GF-D8 (cell line): ENCODE data around the gene XXYLT1.

ENCODE experiments used
- DNase-seq: peaks from one replicate; lab custom pipeline; 2025; lab: John Stamatoyannopoulos, UW

XXYLT1 gene

DNA sequence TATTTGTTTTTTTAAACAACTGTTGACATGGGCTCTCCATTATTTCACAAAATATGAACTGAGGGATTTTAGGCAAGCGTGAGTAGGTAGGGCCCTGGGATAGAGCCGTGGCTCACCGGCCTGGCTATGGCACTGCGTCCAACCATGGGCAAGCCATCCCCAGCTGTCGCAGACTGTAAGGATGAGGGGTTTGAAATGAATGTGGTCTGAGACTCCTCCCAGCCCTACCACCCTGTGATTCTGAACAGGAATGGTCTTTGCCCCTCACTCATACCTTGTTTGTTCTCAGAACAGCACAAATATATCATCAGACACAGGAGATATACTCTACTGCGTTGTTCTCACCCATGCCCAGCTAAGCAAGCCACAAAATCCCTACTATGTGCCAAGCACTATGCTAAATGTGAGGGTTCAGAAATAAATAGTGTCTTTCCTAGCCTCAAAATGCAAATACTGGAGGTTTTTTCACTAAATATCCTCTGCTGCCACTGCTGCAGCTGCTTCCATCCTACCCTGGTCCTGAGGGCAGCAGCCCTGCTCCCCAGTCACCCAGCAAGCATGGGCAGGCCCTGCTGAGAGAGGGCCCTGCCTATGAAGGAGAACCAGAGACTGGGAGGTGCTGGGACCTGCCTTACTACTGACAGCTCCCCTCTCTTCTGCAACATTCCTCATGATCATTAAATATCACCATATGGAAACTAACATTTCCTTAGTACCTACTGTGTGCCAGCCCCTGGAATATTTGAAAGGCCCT, 102.8 kb downstream of the XXYLT1 start:
- no peak for DNase-seq

GRCh38 chr3:195165790-195166189, 105.2 kb downstream of the XXYLT1 start:
- no peak for DNase-seq

GRCh38 chr3:195165265-195165609, 105.7 kb downstream of the XXYLT1 start:
- DNase-seq = no peak

GRCh38 chr3:195164573-195165264, 106.2 kb downstream of the XXYLT1 start:
- peak; percentile 42 for DNase-seq

DNA sequence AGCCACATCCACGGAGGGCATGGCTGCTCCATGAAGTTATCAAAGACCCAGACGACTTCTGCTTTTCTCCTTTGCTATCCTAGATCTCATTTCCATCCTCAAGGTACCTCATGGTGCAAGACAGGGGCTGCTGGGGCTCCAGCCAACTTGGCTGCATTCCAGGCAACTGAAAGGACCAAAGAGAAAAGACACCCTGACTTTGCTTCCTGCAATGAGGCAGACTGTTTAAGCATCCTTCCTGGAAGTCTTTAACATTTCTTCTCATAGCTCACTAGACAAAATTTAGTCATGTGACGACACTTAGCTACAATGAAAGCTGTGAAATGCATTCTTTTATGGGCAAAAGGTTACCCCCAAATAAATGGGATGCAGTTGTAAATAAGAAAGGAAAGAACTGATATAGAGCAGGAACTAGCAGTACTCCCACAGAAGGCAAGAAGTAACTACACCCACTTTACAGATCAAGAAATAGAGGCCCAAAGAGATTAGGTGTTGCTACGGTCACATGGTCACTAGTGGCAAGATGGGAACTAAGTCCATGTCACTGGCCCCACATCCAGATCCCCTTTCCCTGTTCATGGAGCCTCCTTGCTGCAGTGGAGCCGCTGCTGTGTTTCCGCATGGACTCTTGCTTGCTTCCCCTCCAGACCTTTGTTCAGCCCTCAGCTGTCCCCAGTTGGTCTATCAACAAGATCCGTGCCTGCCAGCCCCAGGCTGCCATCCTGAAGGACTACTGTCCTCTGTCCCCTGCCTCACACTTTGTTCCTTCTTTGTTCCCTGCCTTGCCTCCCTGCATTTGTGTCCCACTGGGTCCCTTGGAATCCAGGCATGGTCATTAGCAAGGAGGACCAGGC, 107.0 kb downstream of the XXYLT1 start:
- DNase-seq = peak; percentile 47

GRCh38 chr3:195162816-195163215, 108.1 kb downstream of the XXYLT1 start:
- no peak for DNase-seq

DNA sequence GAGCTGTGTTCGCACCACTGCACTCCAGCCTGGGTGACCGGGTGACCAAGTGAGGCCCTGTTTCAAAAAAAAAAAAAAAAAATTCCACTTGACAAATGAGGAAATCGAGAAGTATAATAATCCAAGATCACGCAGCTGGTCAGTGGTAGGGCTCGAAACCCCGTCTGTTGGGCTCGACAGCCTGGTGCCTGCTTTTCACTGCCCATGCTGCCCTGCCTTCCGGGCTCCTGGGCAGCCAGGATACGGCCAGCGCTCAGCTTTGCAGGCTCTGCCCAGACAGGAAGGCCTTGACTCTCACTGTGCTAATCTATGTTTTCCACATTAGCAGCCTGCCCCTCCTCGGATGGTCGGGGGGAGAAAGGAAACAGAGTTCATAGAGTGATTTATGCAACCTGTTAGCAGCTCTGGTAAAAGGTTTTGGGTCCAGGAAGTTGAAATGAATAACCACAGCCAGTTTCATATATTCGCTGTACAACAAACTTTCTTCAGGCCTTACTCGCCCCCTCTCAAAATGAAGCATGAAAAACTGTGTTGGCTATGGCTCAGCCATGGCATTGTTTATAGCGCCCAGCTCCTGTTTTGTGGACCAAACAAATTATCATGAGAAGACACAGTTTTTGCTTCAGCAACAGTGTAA, 108.8 kb downstream of the XXYLT1 start:
- DNase-seq = peak; percentile 84

DNA sequence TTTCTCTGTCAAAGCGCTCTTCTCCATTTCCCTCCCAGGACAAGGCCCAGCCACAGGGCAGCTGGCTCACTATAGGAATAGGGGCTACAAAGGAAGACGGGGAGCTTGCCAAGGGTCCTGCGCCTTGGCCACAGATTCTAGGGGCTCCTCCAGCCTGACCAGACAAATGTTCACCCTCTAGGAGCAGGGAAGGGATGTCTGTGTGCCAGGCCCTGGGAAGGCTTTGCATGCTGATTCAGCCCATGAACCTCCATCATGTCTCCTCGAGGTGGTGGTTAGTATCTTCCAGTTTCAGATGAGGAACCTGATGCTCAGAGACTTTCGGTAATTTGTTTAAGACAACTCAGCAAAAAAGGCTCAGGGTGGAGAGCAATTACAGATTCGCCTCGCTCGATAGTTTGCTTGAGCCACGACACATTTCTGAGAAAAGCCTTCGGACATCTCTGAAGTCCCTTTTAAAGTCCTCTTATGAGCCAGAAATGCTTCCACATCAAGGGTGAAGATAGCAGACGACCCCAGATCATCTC, 110.0 kb downstream of the XXYLT1 start:
- DNase-seq = no peak

DNA sequence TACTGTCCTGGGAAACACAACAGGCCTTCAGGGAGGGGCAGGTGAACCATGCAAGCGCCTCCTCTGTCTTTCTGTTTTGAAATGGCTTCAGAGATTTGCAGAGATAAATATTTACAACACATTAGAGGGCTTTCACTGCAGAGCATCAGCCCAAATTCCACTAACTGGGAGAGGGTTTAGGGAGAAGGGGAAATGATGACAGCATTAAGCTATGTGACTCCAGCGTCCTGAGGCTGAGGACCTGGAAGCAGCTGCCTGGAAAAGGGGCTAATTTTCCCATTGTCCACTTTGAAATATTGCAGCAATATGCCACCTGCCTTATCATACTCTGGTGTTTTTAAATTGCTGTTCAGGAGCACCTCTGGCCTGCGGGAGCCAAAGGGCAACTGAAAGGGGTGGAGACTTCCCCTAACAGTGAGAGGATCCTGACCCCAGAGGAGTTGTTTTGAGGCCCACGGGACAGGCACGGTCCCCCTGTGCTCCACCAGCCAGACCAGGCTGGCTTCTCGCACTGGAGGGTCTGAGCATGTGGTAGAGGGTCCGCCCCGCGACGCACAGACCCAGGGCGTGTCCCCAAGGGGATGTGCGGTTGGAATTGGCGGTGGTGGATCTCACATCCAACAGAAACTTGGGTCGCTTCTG, 110.6 kb downstream of the XXYLT1 start:
- no peak for DNase-seq

DNA sequence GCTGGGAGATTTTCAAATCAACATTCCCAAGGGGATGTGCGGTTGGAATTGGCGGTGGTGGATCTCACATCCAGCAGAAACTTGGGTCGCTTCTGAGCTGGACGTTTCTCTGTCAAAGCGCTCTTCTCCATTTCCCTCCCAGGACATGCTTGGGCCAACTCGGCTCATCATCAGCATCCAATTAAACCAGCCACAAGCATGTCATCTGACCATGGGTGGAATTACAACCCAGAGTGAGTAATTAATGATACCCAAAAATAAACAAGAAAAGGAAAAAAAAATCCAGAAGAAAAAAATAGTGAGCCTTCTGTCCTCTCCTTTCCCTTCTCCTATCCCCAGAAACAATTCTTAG, 111.2 kb downstream of the XXYLT1 start:
- DNase-seq = no peak

DNA sequence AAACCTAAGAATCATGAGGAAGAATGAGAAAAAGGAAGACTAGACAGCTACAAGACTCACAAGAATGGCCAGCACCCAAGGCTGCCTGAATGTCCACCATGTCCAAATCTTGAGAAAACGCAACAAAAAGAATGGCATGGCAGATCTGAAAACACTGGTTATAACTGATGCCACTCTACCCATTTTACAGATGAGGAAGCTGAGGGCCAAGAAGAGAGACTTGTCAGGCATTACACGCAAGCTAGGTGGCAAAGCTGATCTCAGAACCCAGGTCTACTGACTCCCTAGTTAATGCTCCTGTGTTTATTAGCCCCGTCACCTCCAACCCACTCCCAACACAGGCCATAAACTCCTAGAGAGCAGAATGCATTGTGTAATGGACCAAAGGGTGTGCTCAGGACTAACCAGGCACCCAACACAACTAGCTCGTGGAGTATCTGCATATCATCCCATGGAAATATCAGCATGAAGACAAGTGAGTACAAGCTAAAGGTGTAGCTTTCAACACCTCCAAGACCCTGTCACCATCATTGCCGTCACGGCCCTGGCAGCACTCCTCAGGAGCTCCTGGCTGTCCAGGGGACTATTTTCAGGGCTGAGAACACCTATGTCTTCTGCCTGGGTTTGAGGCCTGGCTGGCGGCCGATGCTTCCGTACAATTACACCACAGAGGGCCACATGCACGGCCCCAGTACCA, 111.7 kb downstream of the XXYLT1 start:
- no peak for DNase-seq

DNA sequence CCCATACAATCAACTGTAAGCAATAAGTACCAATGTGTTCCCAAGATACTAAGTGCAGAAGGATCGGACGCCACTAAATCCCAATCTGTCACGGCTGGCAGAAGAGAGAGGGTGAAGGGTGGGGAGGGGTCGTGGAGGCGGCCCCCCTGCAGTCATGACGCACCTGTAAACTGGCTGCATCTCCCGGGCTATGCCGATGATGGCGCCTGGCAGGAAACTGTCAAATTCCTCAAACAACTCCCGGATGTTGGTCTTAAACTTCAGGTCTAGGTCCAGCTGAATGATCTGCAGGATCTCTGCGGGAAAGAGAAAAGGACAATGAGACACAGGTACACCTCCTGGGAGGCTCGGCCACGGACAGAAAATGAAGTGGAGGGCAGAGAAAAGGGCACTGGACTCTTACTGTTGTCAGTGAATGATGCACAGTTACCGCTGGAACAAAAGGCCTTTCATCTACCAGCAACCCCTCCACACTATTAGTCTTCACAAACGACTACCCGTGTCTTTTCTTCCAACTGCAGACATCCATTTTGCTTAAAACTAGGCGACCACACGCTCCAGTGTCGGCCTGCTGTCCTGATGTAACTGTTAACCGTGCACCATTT, 114.6 kb downstream of the XXYLT1 start:
- DNase-seq = no peak

GRCh38 chr3:195155570-195156241, 115.3 kb downstream of the XXYLT1 start:
- DNase-seq = no peak

- DNase-seq = peak; percentile 99
Measured at GRCh38 chr3:195154793-195155535, 116.0 kb downstream of the XXYLT1 start.

DNA sequence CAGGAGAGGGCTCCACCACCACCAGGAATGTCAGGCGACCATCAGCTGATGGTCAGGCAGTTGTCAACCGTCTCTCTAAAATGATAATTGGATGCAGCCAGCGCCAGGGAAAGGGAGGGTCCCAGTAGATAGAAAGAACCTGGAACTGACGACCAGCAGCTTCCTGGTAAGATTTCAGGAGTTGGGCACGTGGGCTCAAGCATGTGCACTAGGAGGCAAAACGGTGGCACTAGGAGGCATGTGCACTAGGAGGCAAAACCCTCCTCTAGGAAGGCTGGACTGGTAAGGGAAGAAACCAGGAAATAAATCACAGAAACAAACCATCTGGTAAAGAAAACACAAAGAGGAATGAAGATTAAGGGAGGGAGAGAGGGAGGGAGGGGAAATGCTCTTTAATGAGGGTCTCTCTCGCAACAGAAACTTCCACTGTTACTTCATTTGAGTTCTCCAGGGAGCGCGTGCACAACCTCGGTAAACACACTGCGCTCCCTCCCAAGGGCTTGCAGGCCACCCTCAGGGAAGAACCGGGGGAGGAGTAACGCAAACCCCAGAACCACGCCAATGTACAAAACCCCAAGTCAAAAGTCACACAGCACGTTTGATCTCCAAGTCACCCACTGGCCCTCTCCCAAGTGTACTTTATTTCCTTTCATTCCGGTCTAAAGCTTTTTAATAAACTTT, 116.7 kb downstream of the XXYLT1 start:
- DNase-seq = peak; percentile 81

DNA sequence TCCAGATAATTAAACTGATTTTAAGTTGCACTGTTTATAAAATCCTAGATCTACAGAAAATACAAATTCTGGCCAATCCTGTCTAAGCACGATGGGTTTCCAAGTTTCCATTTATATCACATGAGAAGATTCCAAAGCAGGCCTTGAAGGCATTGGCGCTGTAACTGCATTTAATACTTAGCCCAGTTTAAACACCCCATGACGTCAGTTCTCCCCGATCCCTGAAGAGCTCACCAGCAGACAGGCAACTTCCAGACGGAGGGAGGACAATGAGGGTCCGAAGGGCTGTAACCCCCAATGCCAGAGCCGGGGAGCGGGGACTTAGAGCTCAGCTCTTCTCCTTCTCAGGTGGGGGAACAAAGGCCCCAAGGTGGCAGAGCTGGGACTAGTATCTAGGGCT, 117.3 kb downstream of the XXYLT1 start:
- DNase-seq = no peak

GRCh38 chr3:195153130-195153529, 117.8 kb downstream of the XXYLT1 start:
- no peak for DNase-seq

DNA sequence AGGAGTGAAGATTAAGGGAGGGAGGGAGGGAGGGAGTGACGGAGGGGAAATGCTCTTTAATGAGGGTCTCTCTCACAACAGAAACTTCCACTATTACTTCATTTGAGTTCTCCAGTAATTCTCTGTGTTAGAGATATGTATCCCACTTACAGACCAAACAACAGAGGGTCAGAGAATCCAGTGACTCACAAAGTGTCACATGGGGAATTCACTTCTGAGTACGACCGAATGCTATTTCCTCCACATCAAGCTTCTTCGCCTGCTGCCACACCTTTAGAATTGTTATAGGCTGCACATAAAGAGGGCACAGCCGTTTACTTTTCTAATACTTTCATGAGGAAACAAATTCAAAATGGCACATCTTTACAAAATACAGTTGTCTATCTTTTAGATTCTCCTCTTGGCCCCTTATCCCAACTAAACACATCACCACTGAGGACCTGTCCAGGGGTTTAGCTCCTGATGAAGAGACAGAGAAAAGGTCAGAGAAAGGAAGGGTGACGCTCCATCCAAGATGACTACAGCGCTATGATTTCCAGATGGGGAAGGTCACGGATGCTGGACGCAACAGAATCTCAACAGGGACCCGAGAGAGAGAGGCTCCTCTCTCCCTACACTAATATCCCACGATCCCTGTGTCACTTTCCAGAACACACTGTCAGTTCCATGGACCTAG, 119.0 kb downstream of the XXYLT1 start:
- no peak for DNase-seq
